Measurements from ENCODE around the gene GSTA2. TPM values are rescaled to one million over a fixed set of nuclear protein-coding genes. Genes with fewer than 3 reads are reported as not detected.

Gene GSTA2
- total and polyA plus RNA-seq, 2 of the 13 experiments (the other 11 are each of a cell fraction or from before 2014, with no cell fraction given) = 0.75 to 13.7 TPM

DNA sequence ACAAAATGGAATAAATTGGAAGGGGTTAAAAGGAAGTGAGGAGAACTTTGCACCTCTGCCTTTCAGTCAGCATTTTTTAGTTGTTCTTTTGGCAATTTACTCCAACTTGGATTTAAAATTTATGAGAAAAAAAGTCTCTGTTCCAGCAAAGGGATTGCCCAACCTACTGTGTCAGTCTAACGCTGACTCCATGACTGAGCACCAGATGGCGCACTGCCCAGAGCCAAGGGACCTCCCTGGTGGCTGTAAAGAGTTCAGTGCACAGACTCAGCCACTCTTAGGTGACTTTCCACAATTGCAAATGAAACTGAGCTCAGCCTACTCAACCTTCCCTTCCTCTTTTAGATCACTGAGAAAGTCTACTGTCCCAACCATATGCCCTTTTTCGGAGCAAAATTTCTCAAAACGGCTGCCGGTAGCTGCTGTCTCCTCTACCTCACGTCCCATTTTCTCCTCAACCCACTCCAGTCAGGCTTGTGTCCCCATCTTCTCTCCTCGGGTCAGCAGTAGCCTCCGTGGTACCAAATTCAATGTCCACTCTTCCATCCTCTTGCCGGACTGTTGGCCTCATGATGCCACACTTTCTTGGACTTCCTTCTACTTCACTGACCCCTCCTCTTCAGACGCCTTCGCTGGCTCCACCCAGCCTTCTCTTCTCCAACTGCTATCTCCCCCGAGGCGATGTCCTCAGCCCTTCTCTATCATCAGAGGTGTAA, 38.7 kb downstream of the GSTA2 start (continued):
- TF ChIP-seq ZNF713 (CRISPR knock-in tag; IDR thresholded peaks at IDR 0.05) (0 out of 2 replicates have a peak, but pooled peaks have one; percentile 69), TOPORS (CRISPR knock-in tag; IDR thresholded peaks at IDR 0.05) (0 out of 2 replicates have a peak, but pooled peaks have one; percentile 23), AGO1 (IDR thresholded peaks at IDR 0.05; ENCODE audit: low read depth, low read length, poor library complexity, severe bottlenecking) (no peak), ZNF776 (CRISPR knock-in tag; IDR thresholded peaks at IDR 0.05) (no peak), GABPB1 (CRISPR knock-in tag; IDR thresholded peaks at IDR 0.05) (peak; percentile 13; the same call in 1 of the 2 replicates), SATB2 (CRISPR knock-in tag; IDR thresholded peaks at IDR 0.05) (no peak), AKAP8 (CRISPR knock-in tag; IDR thresholded peaks at IDR 0.05) (no peak), SIN3A (IDR thresholded peaks at IDR 0.05; ENCODE audit: borderline replicate concordance, low read depth, low read length) (no peak), GATAD1 (CRISPR knock-in tag; IDR thresholded peaks at IDR 0.05) (0 out of 2 replicates have a peak, but pooled peaks have one; percentile 16), NRL (CRISPR knock-in tag; IDR thresholded peaks at IDR 0.05; ENCODE audit: borderline replicate concordance) (peak; percentile 27; the same call in 1 of the 2 replicates), ZNF878 (CRISPR knock-in tag; IDR thresholded peaks at IDR 0.05) (no peak), ZNF124 (CRISPR knock-in tag; IDR thresholded peaks at IDR 0.05) (peak; percentile 58; the same call in 1 of the 2 replicates)
- TF ChIP-seq, protein P1, sequence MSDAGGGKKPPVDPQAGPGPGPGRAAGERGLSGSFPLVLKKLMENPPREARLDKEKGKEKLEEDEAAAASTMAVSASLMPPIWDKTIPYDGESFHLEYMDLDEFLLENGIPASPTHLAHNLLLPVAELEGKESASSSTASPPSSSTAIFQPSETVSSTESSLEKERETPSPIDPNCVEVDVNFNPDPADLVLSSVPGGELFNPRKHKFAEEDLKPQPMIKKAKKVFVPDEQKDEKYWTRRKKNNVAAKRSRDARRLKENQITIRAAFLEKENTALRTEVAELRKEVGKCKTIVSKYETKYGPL (CRISPR knock-in tag; IDR thresholded peaks at IDR 0.05) = no peak
